Raji (cell line): ENCODE measurements around the gene ARHGAP32.

Experiments used
- POLR2A ChIP-seq: IDR thresholded peaks from 2 replicates; pipeline ENCODE4 v1.6.1; 2011; ENCODE audit warnings: low read depth, low read length, control low read depth; ENCODE audit not compliant: insufficient read depth

The ARHGAP32 gene

DNA sequence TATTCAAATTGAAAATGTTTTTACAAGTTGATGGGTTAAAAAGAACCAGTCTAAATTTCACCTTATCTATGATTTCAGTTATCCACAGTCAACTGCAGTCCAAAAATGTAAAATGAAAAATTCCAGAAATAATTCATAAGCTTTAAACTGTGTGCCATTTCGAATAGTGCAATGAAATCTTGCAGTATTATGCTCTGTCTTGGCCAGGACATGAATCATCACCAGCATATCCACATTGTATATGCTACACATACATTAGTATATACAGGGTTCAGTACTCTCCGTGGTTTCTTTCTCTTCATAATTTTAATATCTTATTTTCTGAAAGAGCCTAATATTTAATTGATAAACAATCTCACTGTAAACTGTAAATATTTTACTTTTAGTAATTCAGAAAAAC is 45.9 kb downstream of the ARHGAP32 start:
- TF ChIP-seq POLR2A, result no peak

DNA sequence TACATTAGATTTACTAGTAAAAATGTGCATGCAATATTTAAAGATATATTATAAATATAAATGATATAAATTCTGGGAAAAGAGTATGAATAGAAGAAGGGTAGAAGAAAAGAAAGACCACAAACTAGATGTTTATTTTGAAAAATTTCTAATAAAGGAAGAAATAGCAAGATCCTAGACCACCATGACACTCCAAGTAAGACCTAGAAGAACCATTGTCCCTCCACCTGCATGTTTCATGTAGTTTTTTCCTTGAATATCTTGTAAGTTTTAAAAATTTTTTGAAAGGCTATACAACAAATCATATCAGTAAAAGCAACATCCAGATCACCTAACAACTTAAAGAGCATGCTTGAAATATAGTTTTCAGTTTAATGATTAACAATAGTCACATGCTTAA is 46.8 kb downstream of the ARHGAP32 start:
- TF ChIP-seq POLR2A, result no peak

DNA sequence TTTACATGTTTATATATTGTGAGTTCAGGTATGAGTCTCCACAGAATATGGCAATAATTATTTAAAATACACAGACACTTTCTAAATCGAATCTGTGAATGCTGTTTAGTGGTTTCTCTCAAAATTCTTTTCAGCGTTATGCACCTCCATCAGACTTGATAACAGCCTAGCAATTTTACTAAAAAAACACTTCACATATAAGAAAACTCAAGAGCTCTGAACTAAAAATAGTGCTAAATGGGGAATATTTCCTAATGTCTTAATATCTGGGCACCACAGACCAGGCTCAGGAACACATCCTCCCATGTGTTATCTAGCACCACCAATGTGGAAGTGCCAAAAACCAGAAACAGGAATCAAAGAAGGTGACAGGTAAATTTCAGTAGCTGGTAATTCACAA is 47.9 kb downstream of the ARHGAP32 start:
- no peak for TF ChIP-seq POLR2A

DNA sequence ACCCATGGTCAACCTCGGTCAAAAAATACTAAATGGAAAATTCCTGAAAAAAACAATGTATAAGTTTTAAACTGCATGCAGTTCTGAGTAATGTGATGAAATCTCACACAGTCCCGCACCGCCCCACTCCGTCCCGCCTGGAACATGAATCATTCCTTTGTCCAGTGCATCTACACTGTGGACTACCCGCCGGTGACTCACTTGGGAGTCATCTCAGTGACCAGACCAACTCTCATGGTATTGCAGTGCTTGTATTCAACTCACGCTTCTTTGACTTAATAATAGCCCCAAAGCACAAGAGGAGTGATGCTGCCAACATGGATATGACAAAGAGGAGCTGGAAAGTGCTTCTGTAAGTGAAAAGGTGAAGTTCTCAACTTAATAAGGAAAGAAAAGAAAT is 48.8 kb downstream of the ARHGAP32 start:
- no peak for TF ChIP-seq POLR2A

DNA sequence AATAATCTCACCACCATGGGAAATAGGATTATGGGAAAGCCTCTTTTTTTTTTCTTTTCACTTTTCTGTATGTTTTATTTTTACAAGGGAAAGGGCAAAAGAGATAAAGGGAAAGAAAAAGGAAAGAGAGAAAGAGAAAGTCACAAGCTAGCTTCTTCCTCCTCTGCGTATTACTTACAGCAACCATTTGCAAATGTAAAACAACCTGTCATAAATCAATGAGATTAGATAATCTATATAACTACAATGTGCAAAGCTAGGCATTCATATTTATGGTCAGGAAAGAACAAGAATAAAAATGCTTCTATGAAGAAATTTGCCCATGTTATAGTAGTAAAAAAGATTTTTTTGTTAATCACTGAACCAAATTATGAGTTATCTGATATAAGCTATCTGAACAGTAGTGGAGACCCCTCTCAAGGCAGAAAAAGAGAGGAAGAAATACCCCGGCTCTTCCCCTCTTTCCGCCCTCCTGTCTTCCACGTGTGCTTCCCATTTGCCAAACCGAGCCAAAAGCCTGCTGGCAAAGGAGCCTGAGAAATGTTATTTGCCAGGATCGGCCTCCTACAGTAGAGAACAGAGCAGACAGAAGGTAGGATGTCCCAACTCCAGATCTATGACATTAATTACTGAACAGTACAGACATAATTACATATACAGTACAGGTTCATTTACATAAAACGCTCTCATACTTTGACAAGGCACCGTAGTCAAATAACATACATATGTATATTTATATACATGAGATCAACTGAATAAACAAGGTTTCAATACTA is 50.2 kb downstream of the ARHGAP32 start:
- no peak for TF ChIP-seq POLR2A

DNA sequence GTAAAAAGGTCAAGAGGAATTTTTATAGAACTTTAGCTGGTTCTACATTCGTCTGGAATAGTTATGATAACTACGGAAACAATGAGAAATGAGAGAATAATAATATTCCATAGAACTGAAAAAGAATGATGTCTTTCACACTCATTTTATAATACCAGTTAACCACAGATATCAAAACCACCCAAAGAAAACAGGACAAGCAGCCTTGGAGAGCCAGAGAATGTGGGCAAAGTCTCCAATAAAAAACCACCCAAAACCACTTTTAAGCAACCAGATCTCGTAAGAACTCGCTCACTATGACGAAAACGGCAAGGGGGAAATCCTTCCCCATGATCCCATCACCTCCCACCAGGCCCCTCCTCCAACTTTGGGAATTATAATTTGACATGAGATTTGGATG is 60.8 kb downstream of the ARHGAP32 start:
- no peak for TF ChIP-seq POLR2A

DNA sequence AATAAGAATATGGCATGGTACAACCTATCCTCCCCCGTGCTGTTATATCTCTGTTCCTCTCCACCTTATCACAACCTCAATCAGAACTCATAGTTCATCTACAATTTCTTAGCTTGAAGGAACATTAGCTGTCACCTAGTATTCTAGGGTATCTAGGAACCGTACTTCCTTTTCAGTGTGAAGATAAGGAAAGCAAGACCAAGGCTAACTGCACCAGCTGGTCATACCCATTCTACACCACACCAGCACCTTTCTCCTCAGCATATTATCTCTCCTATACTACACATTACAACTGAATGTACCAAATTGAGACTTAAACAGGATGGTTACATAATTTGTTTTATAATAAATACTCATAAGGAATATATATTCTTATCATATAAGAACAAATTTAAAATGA is 73.1 kb downstream of the ARHGAP32 start:
- TF ChIP-seq POLR2A, result no peak

DNA sequence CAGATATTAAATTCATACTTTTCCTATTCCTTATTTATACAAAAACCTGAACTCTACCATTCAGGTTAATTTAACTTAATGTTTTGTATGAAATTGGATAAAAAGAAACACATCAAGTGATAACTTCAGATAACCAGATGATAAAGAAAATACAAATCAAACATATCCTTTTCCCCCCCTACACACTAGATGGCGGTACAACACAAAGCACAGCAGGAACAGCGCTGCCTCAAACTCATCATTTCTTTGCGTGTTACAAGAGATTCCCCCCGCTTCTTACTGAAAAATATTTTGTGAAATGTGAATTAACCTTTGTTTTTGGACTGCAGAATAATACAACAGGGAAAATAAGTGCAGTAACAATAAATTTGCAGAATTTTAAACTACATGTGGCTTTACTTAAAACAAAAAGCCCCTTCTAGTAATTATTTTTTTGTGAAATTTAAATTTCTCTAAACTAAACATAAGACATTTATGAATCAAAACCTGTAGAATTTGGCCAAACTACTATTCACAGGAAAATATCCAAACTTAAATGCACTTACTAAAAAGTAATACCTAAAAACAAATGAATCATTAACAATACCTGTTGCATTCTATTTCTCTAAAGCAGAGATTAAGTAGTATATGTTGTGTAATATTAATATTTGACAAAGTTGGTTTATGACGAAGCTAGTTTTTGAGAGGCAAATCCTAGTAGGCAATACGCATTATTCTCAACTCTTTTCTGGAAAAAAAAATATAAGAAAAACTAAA is 74.4 kb downstream of the ARHGAP32 start:
- TF ChIP-seq POLR2A, result no peak

DNA sequence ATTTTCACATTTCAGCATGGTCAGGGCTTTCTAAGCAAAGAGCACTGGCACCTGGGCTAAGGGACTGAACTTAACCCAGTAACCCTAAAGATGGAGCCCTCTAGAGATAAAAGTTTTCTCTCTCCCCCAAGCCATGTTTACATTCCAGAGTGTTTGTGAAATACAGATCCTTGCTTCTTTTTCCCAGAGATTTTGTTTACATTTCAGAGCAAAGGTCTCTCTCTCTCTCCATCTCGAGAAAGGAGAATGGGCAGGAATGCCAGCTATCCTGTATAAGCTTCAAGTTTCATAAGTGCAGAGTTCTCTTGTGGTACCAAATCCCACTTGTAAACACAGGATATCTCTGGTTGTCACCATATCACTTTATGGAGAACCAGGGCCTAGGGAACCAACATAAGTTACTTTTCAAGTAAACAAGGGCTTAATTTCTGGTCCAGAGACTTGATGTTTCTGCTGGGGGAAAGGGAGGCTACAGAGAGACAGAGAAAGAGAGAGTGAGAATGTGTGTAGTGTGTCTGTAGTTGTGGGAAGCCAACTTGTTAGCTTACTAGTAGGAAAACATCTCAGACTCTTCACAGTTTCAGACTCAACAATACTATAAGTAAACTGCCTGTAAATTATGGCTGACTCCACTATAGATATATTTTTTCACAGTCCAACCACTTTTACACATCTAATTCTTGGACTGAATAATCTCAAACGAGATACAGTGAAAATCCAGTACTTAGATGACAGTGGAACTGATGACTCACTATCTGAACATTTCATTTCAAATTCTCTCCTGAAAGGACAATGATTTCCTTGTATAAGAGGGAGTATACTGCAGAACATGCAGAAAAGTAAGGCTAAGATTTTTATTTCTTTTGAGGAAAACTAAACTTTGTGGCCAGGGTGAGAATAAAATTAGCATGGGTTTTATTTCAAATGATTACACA is 76.2 kb downstream of the ARHGAP32 start:
- no peak for TF ChIP-seq POLR2A

DNA sequence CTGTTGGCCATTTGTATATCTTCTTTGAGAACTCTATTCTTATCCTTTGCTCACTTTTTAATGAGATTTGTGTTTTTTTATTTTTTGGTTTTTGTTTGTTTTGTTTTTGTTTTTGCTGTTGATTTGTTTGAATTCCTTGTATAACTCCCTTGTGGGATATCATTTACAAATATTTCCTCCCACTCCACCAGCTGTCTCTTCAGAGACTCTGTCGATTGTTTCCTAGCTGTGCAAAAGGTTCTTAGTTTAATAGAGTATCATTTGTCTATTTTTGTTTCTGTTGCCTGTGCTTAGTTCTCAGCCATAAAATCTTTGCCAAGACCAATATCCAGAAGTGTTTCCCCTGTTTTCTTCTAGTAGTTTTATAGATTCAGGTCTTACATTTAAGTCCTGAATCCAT is 82.4 kb downstream of the ARHGAP32 start:
- TF ChIP-seq POLR2A, result no peak

DNA sequence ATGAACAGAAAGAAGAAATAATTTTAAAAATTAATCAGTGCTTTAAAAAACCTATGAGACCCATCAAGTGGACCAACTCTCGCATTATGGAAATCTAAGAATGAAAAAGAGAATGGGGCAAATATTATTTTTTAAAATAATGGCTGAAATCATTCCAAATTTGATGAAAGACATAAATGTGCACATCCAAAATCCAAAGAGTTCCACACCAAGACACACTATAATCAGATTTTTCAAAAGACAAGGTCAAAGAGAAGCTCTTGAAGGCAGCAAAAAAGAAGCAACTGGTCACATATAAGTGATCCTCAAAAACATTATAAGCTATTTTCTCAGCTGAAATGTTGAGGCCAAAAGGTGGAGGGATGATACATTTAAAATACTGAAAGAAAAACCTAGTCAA is 85.3 kb downstream of the ARHGAP32 start:
- TF ChIP-seq POLR2A, result no peak

DNA sequence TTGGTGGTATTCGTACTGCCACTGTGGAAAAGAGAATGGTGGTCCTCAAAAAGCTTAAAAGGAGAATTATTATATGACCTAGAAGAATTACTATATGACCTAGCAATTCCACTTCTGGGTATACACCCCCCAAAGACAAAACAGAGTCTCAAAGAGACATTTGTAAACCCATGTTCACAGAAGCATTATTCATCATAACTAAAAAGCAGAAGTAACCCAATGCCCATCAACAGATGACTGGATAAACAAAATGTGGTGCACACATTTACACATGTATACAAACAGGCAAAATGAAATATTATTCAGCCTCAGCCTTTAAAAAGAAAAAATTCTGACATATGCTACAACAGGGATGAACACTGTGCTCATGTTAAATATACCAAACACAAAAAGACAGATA is 89.4 kb downstream of the ARHGAP32 start:
- no peak for TF ChIP-seq POLR2A

DNA sequence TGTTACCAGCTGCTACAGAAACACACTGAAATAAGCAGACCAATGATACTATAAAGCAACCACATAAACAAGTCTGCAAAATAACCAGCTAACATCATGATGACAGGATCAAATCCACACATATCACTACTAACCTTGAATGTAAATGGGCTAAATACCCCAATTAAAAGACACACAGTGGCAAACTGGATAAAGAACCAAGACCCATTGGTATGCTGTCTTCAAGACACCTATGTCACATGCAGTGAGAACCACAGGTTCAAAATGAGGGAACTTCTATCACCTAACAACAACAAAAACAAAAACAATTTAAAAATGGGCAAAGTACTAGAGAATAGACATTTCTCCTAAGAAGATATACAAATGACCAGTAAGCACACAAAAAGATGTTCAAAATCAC is 89.9 kb downstream of the ARHGAP32 start:
- TF ChIP-seq POLR2A, result no peak

DNA sequence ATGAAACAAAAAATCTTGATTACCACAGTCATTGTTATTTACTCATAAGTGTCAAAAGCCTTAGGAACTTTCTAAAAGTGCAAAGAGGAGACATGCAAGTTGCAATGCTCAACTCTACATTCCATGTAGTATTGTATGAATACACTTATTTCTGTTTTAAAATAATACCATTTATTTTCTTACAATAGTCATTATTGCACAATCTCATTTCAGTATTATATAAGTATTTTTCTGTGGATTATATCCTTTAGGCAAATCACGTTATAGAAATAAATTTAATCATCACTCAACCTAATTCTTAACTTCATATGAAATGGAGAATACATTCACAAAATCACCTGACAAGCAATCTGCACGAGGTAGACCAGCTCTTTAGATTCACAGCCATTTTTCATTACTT is 98.8 kb downstream of the ARHGAP32 start:
- no peak for TF ChIP-seq POLR2A

DNA sequence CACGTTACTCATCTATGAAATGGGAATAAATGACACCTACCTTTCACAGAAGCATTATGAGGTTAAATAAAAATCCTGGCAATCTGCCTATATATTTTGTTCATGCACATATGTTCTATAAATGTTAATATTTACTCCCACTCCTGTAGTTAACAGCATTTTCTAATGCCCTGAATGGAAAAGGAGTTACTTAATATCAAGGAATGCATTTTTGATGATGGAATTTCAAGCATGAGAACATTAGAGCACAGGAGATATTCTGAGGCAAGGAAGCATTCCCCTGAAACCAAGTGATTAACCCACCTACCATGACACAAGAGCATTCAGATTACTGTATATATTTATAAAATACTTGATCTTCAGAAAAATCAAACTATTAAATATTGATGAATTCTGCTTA is 102.1 kb downstream of the ARHGAP32 start:
- TF ChIP-seq POLR2A, result no peak
